Stimulated activated CD8-positive, alpha-beta memory T cell treated with anti-CD3 and anti-CD28 coated beads, Interleukin-15, amount 100 ng/mL, for 24 hours (primary cell): ENCODE results near the gene NUP62.

ENCODE experiments used
- DNase-seq: peaks from one replicate; pipeline ENCODE4 v3.0.0-alpha.2; 2020; ENCODE audit warnings: low read depth

Gene NUP62

GRCh38 chr19:49866933-49867782, 62.1 kb downstream of the NUP62 start, which contains the start of gene PNKP:
PNKP (minus strand) TSS chr19:49867576; CDS start chr19:49867204, 372 bp downstream.
- peak; percentile 87 for DNase-seq

GRCh38 chr19:49864890-49865289, 64.4 kb downstream of the NUP62 start:
- no peak for DNase-seq

- DNase-seq, result no peak
These were observed 65.4 kb downstream of the NUP62 start for GRCh38 chr19:49863935-49864320.

GRCh38 chr19:49863254-49863934, 65.9 kb downstream of the NUP62 start:
- DNase-seq, result no peak

GRCh38 chr19:49862391-49863253, 66.7 kb downstream of the NUP62 start:
- DNase-seq, result no peak

GRCh38 chr19:49861541-49862378, 67.5 kb downstream of the NUP62 start:
- no peak for DNase-seq

GRCh38 chr19:49861107-49861506, 68.2 kb downstream of the NUP62 start:
- no peak for DNase-seq

GRCh38 chr19:49860336-49861102, 68.8 kb downstream of the NUP62 start:
- DNase-seq, result no peak

- DNase-seq, result no peak
These were observed 69.5 kb downstream of the NUP62 start for GRCh38 chr19:49859682-49860335.

GRCh38 chr19:49858088-49858985, 71.0 kb downstream of the NUP62 start:
- no peak for DNase-seq

- no peak for DNase-seq
These were observed 71.5 kb downstream of the NUP62 start for GRCh38 chr19:49857838-49858087.

GRCh38 chr19:49857061-49857837, 72.1 kb downstream of the NUP62 start:
- no peak for DNase-seq
